Measurements from ENCODE around the gene ZNF783.

- no peak for TF ChIP-seq MAZ (IDR thresholded peaks at IDR 0.05; ENCODE audit: borderline replicate concordance, low read depth, low read length)
- TF ChIP-seq, protein P1, sequence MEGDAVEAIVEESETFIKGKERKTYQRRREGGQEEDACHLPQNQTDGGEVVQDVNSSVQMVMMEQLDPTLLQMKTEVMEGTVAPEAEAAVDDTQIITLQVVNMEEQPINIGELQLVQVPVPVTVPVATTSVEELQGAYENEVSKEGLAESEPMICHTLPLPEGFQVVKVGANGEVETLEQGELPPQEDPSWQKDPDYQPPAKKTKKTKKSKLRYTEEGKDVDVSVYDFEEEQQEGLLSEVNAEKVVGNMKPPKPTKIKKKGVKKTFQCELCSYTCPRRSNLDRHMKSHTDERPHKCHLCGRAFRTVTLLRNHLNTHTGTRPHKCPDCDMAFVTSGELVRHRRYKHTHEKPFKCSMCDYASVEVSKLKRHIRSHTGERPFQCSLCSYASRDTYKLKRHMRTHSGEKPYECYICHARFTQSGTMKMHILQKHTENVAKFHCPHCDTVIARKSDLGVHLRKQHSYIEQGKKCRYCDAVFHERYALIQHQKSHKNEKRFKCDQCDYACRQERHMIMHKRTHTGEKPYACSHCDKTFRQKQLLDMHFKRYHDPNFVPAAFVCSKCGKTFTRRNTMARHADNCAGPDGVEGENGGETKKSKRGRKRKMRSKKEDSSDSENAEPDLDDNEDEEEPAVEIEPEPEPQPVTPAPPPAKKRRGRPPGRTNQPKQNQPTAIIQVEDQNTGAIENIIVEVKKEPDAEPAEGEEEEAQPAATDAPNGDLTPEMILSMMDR (IDR thresholded peaks at IDR 0.05), result no peak
- no peak for TF ChIP-seq REST (IDR thresholded peaks at IDR 0.05)
- TF ChIP-seq HDAC2 (IDR thresholded peaks at IDR 0.05), result no peak
- no peak for TF ChIP-seq POLR2A (IDR thresholded peaks at IDR 0.05; ENCODE audit: low read length)
- TF ChIP-seq HMGXB4 (CRISPR knock-in tag; IDR thresholded peaks at IDR 0.05; ENCODE audit: borderline replicate concordance), result no peak
Observed at GRCh38 chr7:149334219-149334618, 72.2 kb downstream of the ZNF783 start.
